NCI-H1048 (cell line): ENCODE results near the gene NMB.

Source experiments
- DNase-seq: peaks from one replicate; lab custom pipeline; 2025; lab: John Stamatoyannopoulos, UW

The NMB gene

GRCh38 chr15:84611631-84612030, 46.4 kb downstream of the NMB start:
- DNase-seq = no peak

DNA sequence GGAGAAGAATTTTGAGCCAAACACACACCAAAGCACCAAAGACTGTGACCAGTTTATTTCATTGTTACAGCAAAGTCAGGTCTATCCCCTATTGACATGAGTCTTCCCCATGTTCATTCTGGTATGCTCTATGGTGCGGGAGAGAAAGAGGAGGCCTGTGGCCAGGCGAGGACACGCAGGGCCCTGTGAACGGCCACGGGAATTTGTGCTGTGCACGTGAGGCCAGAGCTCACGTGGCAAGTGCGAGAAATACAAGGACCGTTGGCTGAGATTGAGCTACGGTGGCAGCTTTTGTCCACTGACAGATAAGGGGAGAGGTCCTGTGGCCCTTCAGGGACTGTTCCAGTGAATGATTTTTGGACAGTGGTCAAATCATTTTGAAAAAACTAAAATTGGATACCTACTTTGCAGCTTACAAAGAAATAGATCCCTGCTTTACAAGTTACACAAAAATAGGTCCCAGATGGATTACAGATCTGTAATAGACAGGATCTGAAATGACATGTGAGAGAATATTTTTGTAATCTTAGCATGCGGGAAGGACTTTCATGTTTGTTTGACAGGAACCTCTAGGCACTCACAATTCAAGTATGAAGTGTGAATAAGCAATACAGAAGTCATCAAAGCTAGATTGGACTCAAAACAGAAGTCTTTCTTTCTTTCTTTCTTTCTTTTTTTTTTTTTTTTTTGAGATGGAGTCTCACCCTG, 48.0 kb downstream of the NMB start:
- no peak for DNase-seq

GRCh38 chr15:84608707-84609284, 49.2 kb downstream of the NMB start:
- DNase-seq = no peak

GRCh38 chr15:84606653-84607120, 51.3 kb downstream of the NMB start:
- no peak for DNase-seq

- no peak for DNase-seq
Measured at GRCh38 chr15:84605554-84605882, 52.5 kb downstream of the NMB start.
